Stimulated activated naive CD8-positive, alpha-beta T cell treated with anti-CD3 and anti-CD28 coated beads, Interleukin-15, Interleukin-2, amounts not matched to agents 100 U/mL and 50 U/mL, for 24 hours (primary cell): ENCODE data around the gene RAD21L1.

Experiments used
- ATAC-seq: fragments of 150-1000 bp; cut with Tn5 transposase; one replicate; pipeline ENCODE4 v1.10.0; 2021
- DNase-seq: peaks from one replicate; pipeline ENCODE4 v3.0.0; 2021

The RAD21L1 gene

GRCh38 chr20:1296117-1296610 is 70.3 kb downstream of the RAD21L1 start:
- no peak for ATAC-seq
- no peak for DNase-seq

GRCh38 chr20:1296922-1297321 is 71.1 kb downstream of the RAD21L1 start:
- DNase-seq (no peak), ATAC-seq (no peak)

GRCh38 chr20:1297486-1297885 is 71.6 kb downstream of the RAD21L1 start:
- ATAC-seq = no peak

GRCh38 chr20:1298166-1298565 is 72.3 kb downstream of the RAD21L1 start:
- no peak for DNase-seq

More at GRCh38 chr20:1297486-1297885, 71.6 kb downstream of the RAD21L1 start:
- DNase-seq = no peak

GRCh38 chr20:1298888-1299511 is 73.2 kb downstream of the RAD21L1 start:
- no peak for DNase-seq
- ATAC-seq = no peak

More at GRCh38 chr20:1298166-1298565, 72.3 kb downstream of the RAD21L1 start:
- no peak for ATAC-seq

GRCh38 chr20:1299522-1299921 is 73.7 kb downstream of the RAD21L1 start:
- DNase-seq = peak; percentile 42
- ATAC-seq = peak; percentile 44

GRCh38 chr20:1300083-1300840 is 74.4 kb downstream of the RAD21L1 start:
- DNase-seq = no peak
- no peak for ATAC-seq

- ATAC-seq = peak; percentile 84
- peak; percentile 60 for DNase-seq
Measured at GRCh38 chr20:1301031-1301529, 75.2 kb downstream of the RAD21L1 start.

- no peak for DNase-seq
- ATAC-seq = peak; percentile 11
Measured at GRCh38 chr20:1302685-1303541, 77.1 kb downstream of the RAD21L1 start.

- DNase-seq (no peak), ATAC-seq (no peak)
Measured at GRCh38 chr20:1304710-1305515, 79.1 kb downstream of the RAD21L1 start.
